ENCODE results near the gene CRYGN.

GRCh38 chr7:151402029-151402835 is 37.7 kb downstream of the CRYGN start:
- TF ChIP-seq RARB (CRISPR knock-in tag; IDR thresholded peaks at IDR 0.05): no peak
- TF ChIP-seq SNAI2 (CRISPR knock-in tag; IDR thresholded peaks at IDR 0.05): no peak
- TF ChIP-seq PATZ1 (CRISPR knock-in tag; IDR thresholded peaks at IDR 0.05; ENCODE audit: borderline replicate concordance): no peak
- TF ChIP-seq, protein P1, sequence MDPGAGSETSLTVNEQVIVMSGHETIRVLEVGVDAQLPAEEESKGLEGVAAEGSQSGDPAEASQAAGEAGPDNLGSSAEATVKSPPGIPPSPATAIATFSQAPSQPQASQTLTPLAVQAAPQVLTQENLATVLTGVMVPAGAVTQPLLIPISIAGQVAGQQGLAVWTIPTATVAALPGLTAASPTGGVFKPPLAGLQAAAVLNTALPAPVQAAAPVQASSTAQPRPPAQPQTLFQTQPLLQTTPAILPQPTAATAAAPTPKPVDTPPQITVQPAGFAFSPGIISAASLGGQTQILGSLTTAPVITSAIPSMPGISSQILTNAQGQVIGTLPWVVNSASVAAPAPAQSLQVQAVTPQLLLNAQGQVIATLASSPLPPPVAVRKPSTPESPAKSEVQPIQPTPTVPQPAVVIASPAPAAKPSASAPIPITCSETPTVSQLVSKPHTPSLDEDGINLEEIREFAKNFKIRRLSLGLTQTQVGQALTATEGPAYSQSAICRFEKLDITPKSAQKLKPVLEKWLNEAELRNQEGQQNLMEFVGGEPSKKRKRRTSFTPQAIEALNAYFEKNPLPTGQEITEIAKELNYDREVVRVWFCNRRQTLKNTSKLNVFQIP (CRISPR knock-in tag; IDR thresholded peaks at IDR 0.05; ENCODE audit: borderline replicate concordance, low read depth): no peak
- no peak for TF ChIP-seq ARNTL (CRISPR knock-in tag; IDR thresholded peaks at IDR 0.05; ENCODE audit: borderline replicate concordance, low read depth)
- no peak for TF ChIP-seq ZNF565 (CRISPR knock-in tag; conservative IDR thresholded peaks at IDR 0.05; ENCODE audit: low read depth)
- no peak for TF ChIP-seq TSHZ2 (CRISPR knock-in tag; IDR thresholded peaks at IDR 0.05)
- no peak for TF ChIP-seq CREB5 (CRISPR knock-in tag; IDR thresholded peaks at IDR 0.05; ENCODE audit: low read depth)
- TF ChIP-seq ZC3H10 (CRISPR knock-in tag; IDR thresholded peaks at IDR 0.05): no peak

All from SK-N-SH treated with all-trans-retinoic acid at 6 μM for 48 hours (cell line).